ENCODE data around the gene ETS2. TPM values are rescaled to one million over a fixed set of nuclear protein-coding genes. Genes with fewer than 3 reads are reported as not detected.

The ETS2 gene
- total RNA-seq, 1 experiment from 2014 or later, result 49.9 TPM

- H3K9me3 Mint-ChIP-seq (ENCODE audit: low read depth, unreplicated experiment), result no peaks in the 10 kb centered on the region
- peaks cover 32% of the 10 kb centered on the region for H3K4me1 Mint-ChIP-seq (ENCODE audit: low read depth, unreplicated experiment)
- CTCF ChIA-PET, result no interaction called here
- BruUV-seq (replicated peaks), result TSS peak; percentile 51
- intact Hi-C loops (cut with micrococcal nuclease; ENCODE audit: unreplicated experiment), result no loop called here
- peak overlapping the region; percentile 79 for H3K27ac Mint-ChIP-seq (ENCODE audit: unreplicated experiment)
- TF ChIP-seq CTCF (IDR thresholded peaks at IDR 0.05; ENCODE audit: unreplicated experiment), result no peak
- no peak overlapping the region for H3K4me3 Mint-ChIP-seq (ENCODE audit: low read depth, unreplicated experiment)
- H3K27me3 Mint-ChIP-seq (ENCODE audit: unreplicated experiment), result no peaks in the 10 kb centered on the region
- DNase-seq, result no peak
- peaks cover 11% of the 10 kb centered on the region for H3K36me3 Mint-ChIP-seq (ENCODE audit: insufficient read depth, unreplicated experiment)
Measured at GRCh38 chr21:38780879-38781278, 24.9 kb upstream of the ETS2 start.

GRCh38 chr21:38784458-38785266, 21.1 kb upstream of the ETS2 start:
- H3K36me3 Mint-ChIP-seq (ENCODE audit: insufficient read depth, unreplicated experiment), result peaks cover 19% of the 10 kb centered on the region
- DNase-seq, result no peak
- peak overlapping the region; percentile 80 for H3K27ac Mint-ChIP-seq (ENCODE audit: unreplicated experiment)
- no peaks in the 10 kb centered on the region for H3K9me3 Mint-ChIP-seq (ENCODE audit: low read depth, unreplicated experiment)
- no peaks in the 10 kb centered on the region for H3K27me3 Mint-ChIP-seq (ENCODE audit: unreplicated experiment)
- H3K4me3 Mint-ChIP-seq (ENCODE audit: low read depth, unreplicated experiment), result no peak overlapping the region
- CTCF ChIA-PET, result interaction anchor here (1.2 kb wide), 1 partner anchor 11 kb away, joined by 5 read pairs; no protein-coding TSS in a partner anchor
- BruUV-seq (replicated peaks), result no TSS peak
- peaks cover 32% of the 10 kb centered on the region for H3K4me1 Mint-ChIP-seq (ENCODE audit: low read depth, unreplicated experiment)
- no peak for TF ChIP-seq CTCF (IDR thresholded peaks at IDR 0.05; ENCODE audit: unreplicated experiment)
- intact Hi-C loops (cut with micrococcal nuclease; ENCODE audit: unreplicated experiment), result no loop called here

- DNase-seq, result no peak
- Mint-ChIP-seq H3K4me3 (ENCODE audit: low read depth, unreplicated experiment) (no peak overlapping the region), H3K27ac (ENCODE audit: unreplicated experiment) (peak overlapping the region; percentile 80), H3K27me3 (ENCODE audit: unreplicated experiment) (no peaks in the 10 kb centered on the region), H3K36me3 (ENCODE audit: insufficient read depth, unreplicated experiment) (peaks cover 15% of the 10 kb centered on the region), H3K9me3 (ENCODE audit: low read depth, unreplicated experiment) (no peaks in the 10 kb centered on the region), H3K4me1 (ENCODE audit: low read depth, unreplicated experiment) (peaks cover 30% of the 10 kb centered on the region)
- intact Hi-C loops (cut with micrococcal nuclease; ENCODE audit: unreplicated experiment), result no loop called here
- BruUV-seq (replicated peaks), result no TSS peak
- CTCF ChIA-PET, result no interaction called here
- no peak for TF ChIP-seq CTCF (IDR thresholded peaks at IDR 0.05; ENCODE audit: unreplicated experiment)
Measured at GRCh38 chr21:38785483-38785882, 20.2 kb upstream of the ETS2 start.

- peaks cover 2% of the 10 kb centered on the region for H3K9me3 Mint-ChIP-seq (ENCODE audit: low read depth, unreplicated experiment)
- H3K27me3 Mint-ChIP-seq (ENCODE audit: unreplicated experiment), result no peaks in the 10 kb centered on the region
- peaks cover 17% of the 10 kb centered on the region for H3K4me1 Mint-ChIP-seq (ENCODE audit: low read depth, unreplicated experiment)
- CTCF ChIA-PET, result interaction anchor here (1.2 to 2.8 kb wide), 6 partner anchors 11 to 37 kb away, joined by 3 to 28 read pairs (median 4); no protein-coding TSS in a partner anchor
- H3K4me3 Mint-ChIP-seq (ENCODE audit: low read depth, unreplicated experiment), result peak overlapping the region; percentile 67
- intact Hi-C loops (cut with micrococcal nuclease; ENCODE audit: unreplicated experiment), result no loop called here
- TSS peak; percentile 93 for BruUV-seq (replicated peaks)
- no peak for DNase-seq
- no peak for TF ChIP-seq CTCF (IDR thresholded peaks at IDR 0.05; ENCODE audit: unreplicated experiment)
- H3K36me3 Mint-ChIP-seq (ENCODE audit: insufficient read depth, unreplicated experiment), result peaks cover 8% of the 10 kb centered on the region
- peak overlapping the region; percentile 89 for H3K27ac Mint-ChIP-seq (ENCODE audit: unreplicated experiment)
Measured at GRCh38 chr21:38787016-38787415, 18.7 kb upstream of the ETS2 start.

Data from Calu3 (cell line).